ENCODE data around the gene SH2D5.

SH2D5 gene

GRCh38 chr1:20689645-20690056 is 42.9 kb downstream of the SH2D5 start:
- ATAC-seq, result no peak
- TF ChIP-seq OSR1 (CRISPR knock-in tag; IDR thresholded peaks at IDR 0.05) (no peak), ZFP30 (CRISPR knock-in tag; IDR thresholded peaks at IDR 0.05) (no peak), CREB5 (CRISPR knock-in tag; IDR thresholded peaks at IDR 0.05; ENCODE audit: low read depth) (no peak), ARNTL (CRISPR knock-in tag; IDR thresholded peaks at IDR 0.05; ENCODE audit: borderline replicate concordance, low read depth) (no peak), POU6F1 (CRISPR knock-in tag; IDR thresholded peaks at IDR 0.05; ENCODE audit: borderline replicate concordance, low read depth) (no peak), ZFP3 (CRISPR knock-in tag; IDR thresholded peaks at IDR 0.05) (no peak), ZNF565 (CRISPR knock-in tag; conservative IDR thresholded peaks at IDR 0.05; ENCODE audit: low read depth) (no peak), ZC3H10 (CRISPR knock-in tag; IDR thresholded peaks at IDR 0.05) (no peak), TOX (CRISPR knock-in tag; IDR thresholded peaks at IDR 0.05; ENCODE audit: borderline replicate concordance) (no peak), ESRRG (CRISPR knock-in tag; IDR thresholded peaks at IDR 0.05) (no peak), RARB (CRISPR knock-in tag; IDR thresholded peaks at IDR 0.05) (no peak), SNAI2 (CRISPR knock-in tag; IDR thresholded peaks at IDR 0.05) (no peak), ZNF8 (CRISPR knock-in tag; IDR thresholded peaks at IDR 0.05) (no peak), ZNF70 (CRISPR knock-in tag; IDR thresholded peaks at IDR 0.05) (no peak), TCF4 (CRISPR knock-in tag; IDR thresholded peaks at IDR 0.05; ENCODE audit: borderline replicate concordance) (no peak), PATZ1 (CRISPR knock-in tag; IDR thresholded peaks at IDR 0.05; ENCODE audit: borderline replicate concordance) (no peak), BACH2 (CRISPR knock-in tag; IDR thresholded peaks at IDR 0.05; ENCODE audit: borderline replicate concordance) (no peak)

- no peak for ATAC-seq
- TF ChIP-seq ESRRG (CRISPR knock-in tag; IDR thresholded peaks at IDR 0.05) (no peak), ARNTL (CRISPR knock-in tag; IDR thresholded peaks at IDR 0.05; ENCODE audit: borderline replicate concordance, low read depth) (no peak), TOX (CRISPR knock-in tag; IDR thresholded peaks at IDR 0.05; ENCODE audit: borderline replicate concordance) (no peak), POU6F1 (CRISPR knock-in tag; IDR thresholded peaks at IDR 0.05; ENCODE audit: borderline replicate concordance, low read depth) (no peak), BACH2 (CRISPR knock-in tag; IDR thresholded peaks at IDR 0.05; ENCODE audit: borderline replicate concordance) (no peak), TCF4 (CRISPR knock-in tag; IDR thresholded peaks at IDR 0.05; ENCODE audit: borderline replicate concordance) (no peak), SNAI2 (CRISPR knock-in tag; IDR thresholded peaks at IDR 0.05) (no peak), PATZ1 (CRISPR knock-in tag; IDR thresholded peaks at IDR 0.05; ENCODE audit: borderline replicate concordance) (no peak), ZFP30 (CRISPR knock-in tag; IDR thresholded peaks at IDR 0.05) (no peak), ISL1 (CRISPR knock-in tag; IDR thresholded peaks at IDR 0.05) (no peak), TSHZ2 (CRISPR knock-in tag; IDR thresholded peaks at IDR 0.05) (no peak), CSRNP3 (CRISPR knock-in tag; IDR thresholded peaks at IDR 0.05) (no peak)
These were observed 45.4 kb downstream of the SH2D5 start for GRCh38 chr1:20686883-20687725.
